ENCODE results near the gene ANKH.

ANKH gene

DNA sequence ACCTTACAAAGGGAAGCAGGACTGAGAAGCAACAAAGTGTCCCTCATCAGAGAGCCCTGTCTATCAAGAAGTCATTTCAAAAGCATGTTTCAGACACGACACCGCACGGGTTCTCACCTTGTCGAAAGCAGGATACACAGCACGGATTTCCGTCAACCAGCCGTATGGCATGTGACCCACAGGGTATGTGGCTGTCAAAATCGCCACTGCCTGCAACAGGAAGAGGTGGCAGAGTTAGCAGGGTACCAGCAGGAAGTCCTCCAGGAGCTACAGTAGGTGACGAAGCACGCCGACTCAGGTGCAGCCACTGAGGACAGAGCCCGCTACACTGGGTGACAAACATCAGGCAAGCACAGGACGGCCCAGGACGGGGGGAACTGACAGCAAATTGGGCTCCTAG is 125.8 kb downstream of the ANKH start:
- Histone ChIP-seq H3K4me3 (ENCODE audit: insufficient read length, low read depth) (no peak overlapping the region), H3K36me3 (ENCODE audit: insufficient read depth, insufficient read length, low read length) (no peaks in the 10 kb centered on the region), H3K9ac (ENCODE audit: insufficient read length, low read depth) (no peak overlapping the region), H3K9me3 (ENCODE audit: insufficient read depth, low read length) (no peaks in the 10 kb centered on the region), H3K4me1 (ENCODE audit: insufficient read depth, insufficient read length) (peaks cover 5% of the 10 kb centered on the region), H3K27me3 (ENCODE audit: insufficient read depth, insufficient read length) (no peaks in the 10 kb centered on the region)
- no peak for DNase-seq (ENCODE audit: low read depth, low spot score)
- TF ChIP-seq SUZ12 (IDR thresholded peaks at IDR 0.05; ENCODE audit: extremely low read depth, insufficient read depth, insufficient read length) = no peak
- no peak for TF ChIP-seq YY1 (IDR thresholded peaks at IDR 0.05; ENCODE audit: insufficient read depth, insufficient read length)
- no peak for TF ChIP-seq ZNF274 (IDR thresholded peaks at IDR 0.05; ENCODE audit: low read depth, low read length)

DNA sequence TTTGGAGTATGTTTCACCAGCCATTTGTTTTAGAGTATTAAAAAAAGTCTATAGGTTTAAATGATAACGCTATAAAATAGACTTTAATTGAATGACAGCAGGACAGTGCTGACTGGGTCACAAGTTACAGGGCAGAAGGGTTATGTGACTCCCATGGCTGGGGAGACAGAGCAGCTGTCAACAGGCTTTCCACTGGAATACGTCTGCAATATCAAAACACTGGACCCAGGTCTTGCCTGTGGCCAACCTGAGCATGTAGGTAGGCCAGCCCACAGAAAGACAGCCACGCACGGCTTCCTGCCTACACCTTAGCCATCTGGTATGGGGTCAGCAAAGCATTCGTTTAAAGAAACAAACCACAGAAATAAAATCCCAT is 126.4 kb downstream of the ANKH start:
- Histone ChIP-seq H3K4me3 (ENCODE audit: insufficient read length, low read depth) (no peak overlapping the region), H3K9me3 (ENCODE audit: insufficient read depth, low read length) (no peaks in the 10 kb centered on the region), H3K4me1 (ENCODE audit: insufficient read depth, insufficient read length) (peaks cover 5% of the 10 kb centered on the region), H3K9ac (ENCODE audit: insufficient read length, low read depth) (no peak overlapping the region), H3K27me3 (ENCODE audit: insufficient read depth, insufficient read length) (no peaks in the 10 kb centered on the region), H3K36me3 (ENCODE audit: insufficient read depth, insufficient read length, low read length) (no peaks in the 10 kb centered on the region)
- TF ChIP-seq ZNF274 (IDR thresholded peaks at IDR 0.05; ENCODE audit: low read depth, low read length) (no peak), YY1 (IDR thresholded peaks at IDR 0.05; ENCODE audit: insufficient read depth, insufficient read length) (no peak), SUZ12 (IDR thresholded peaks at IDR 0.05; ENCODE audit: extremely low read depth, insufficient read depth, insufficient read length) (no peak)
- DNase-seq (ENCODE audit: low read depth, low spot score) = no peak

DNA sequence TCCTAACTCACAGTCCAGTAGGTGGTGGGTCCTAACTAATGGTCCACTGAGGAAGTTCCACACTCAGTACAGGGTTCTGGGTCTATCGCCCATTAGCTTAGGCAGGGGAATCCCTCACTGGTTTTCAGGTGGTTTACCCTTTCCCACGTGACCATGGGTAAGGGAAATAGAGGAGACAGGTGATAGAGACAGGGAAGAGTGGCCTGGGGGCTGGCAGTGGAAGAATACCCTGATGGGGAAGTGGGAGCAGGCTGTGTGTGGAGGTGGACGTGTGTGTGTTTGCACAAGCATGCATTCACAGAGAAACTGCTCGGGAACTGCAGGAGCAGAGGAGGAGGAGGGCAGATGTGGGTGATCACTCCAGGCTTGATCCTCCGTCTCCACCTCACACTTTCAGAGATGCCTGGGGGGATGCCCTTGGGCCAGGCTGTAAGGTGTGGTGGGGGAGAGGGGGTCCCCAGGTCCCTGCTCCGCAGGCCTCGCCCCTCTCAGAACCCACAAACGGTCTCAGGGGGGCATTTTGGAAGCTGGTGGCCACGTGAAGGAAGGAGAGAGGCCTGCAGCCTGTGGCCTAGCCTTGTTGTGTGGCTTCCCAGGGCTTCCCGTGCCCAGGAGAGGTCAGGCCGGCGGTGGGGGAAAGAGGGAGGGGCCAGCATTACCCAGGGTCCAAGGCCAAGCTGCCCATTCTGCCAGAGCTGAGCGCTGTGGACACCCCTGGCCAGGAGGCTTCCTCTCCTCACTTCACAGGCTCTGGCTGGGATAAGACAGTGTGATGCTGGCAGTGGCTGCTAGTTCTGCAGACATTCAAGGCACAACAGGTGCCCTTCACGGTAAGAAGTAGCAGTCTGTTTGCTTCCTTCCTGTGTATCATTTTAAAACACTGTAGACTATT is 127.0 kb downstream of the ANKH start:
- DNase-seq (ENCODE audit: low read depth, low spot score) = no peak
- Histone ChIP-seq H3K9ac (ENCODE audit: insufficient read length, low read depth) (no peak overlapping the region), H3K9me3 (ENCODE audit: insufficient read depth, low read length) (no peaks in the 10 kb centered on the region), H3K4me1 (ENCODE audit: insufficient read depth, insufficient read length) (peaks cover 5% of the 10 kb centered on the region), H3K4me3 (ENCODE audit: insufficient read length, low read depth) (no peak overlapping the region), H3K27me3 (ENCODE audit: insufficient read depth, insufficient read length) (no peaks in the 10 kb centered on the region), H3K36me3 (ENCODE audit: insufficient read depth, insufficient read length, low read length) (no peaks in the 10 kb centered on the region)
- TF ChIP-seq SUZ12 (IDR thresholded peaks at IDR 0.05; ENCODE audit: extremely low read depth, insufficient read depth, insufficient read length) = no peak

DNA sequence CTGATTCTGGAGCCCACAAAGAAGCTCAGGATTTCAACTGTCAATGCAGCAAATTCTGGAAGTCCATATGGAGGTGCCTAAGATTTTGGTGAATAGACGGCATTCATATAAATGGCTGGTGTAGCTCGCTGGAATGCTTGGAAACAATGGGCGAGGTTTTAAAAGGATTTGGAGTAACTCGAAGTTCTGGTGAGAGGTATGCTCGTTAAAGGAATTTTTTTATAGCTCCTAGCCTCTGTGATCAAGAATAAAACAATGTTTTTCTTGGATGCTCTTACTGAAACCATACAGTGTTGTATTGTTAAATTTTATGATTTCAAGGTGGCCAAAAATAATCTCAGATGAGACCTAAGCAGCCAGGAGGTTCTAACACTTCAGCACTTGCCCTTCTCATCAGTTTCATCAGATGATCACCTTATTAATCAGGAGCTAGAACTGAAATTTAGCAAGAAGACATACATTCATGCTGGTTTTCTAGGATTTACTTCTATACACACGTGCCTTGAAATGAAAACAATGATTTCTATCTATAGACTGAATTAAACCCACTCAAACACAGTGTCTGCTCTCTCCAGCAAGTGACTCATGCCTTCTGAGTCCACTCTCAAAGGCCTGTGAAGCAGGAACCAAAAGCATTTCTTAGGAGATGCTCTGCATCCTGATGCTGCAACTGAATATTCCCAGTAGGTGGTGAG is 127.8 kb downstream of the ANKH start:
- DNase-seq (ENCODE audit: low read depth, low spot score) = no peak
- no peaks in the 10 kb centered on the region for H3K9me3 ChIP-seq (ENCODE audit: insufficient read depth, low read length)
- no peak overlapping the region for H3K4me3 ChIP-seq (ENCODE audit: insufficient read length, low read depth)
- no peak overlapping the region for H3K9ac ChIP-seq (ENCODE audit: insufficient read length, low read depth)
- no peak for TF ChIP-seq ZNF274 (IDR thresholded peaks at IDR 0.05; ENCODE audit: low read depth, low read length)
- TF ChIP-seq YY1 (IDR thresholded peaks at IDR 0.05; ENCODE audit: insufficient read depth, insufficient read length) = no peak
- TF ChIP-seq SUZ12 (IDR thresholded peaks at IDR 0.05; ENCODE audit: extremely low read depth, insufficient read depth, insufficient read length) = no peak
- no peaks in the 10 kb centered on the region for H3K27me3 ChIP-seq (ENCODE audit: insufficient read depth, insufficient read length)
- peaks cover 5% of the 10 kb centered on the region for H3K4me1 ChIP-seq (ENCODE audit: insufficient read depth, insufficient read length)
- H3K36me3 ChIP-seq (ENCODE audit: insufficient read depth, insufficient read length, low read length) = no peaks in the 10 kb centered on the region

DNA sequence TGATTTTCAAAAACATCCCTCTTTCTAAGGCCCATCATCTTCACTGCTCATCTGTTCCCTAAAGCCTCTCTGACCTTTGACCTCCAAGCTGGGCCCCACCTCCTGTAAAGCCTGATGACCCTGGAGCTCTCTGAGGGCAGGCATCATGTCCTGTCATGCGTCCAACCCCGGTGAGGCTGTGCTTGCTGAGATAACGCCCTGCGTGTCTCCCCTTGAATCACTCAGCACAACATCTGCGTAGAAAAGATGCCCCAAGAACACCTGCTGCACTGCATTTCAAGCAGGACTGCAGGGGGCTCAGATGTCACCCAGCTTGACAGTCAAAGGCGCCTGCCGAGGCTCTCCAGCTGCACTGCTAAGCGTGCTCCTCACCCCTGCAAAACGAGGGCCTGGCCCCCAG is 129.1 kb downstream of the ANKH start:
- Histone ChIP-seq H3K27me3 (ENCODE audit: insufficient read depth, insufficient read length) (no peaks in the 10 kb centered on the region), H3K4me3 (ENCODE audit: insufficient read length, low read depth) (no peak overlapping the region), H3K36me3 (ENCODE audit: insufficient read depth, insufficient read length, low read length) (no peaks in the 10 kb centered on the region), H3K4me1 (ENCODE audit: insufficient read depth, insufficient read length) (peaks cover 5% of the 10 kb centered on the region), H3K9ac (ENCODE audit: insufficient read length, low read depth) (no peak overlapping the region), H3K9me3 (ENCODE audit: insufficient read depth, low read length) (no peaks in the 10 kb centered on the region)
- TF ChIP-seq SUZ12 (IDR thresholded peaks at IDR 0.05; ENCODE audit: extremely low read depth, insufficient read depth, insufficient read length) (no peak), ZNF274 (IDR thresholded peaks at IDR 0.05; ENCODE audit: low read depth, low read length) (no peak), YY1 (IDR thresholded peaks at IDR 0.05; ENCODE audit: insufficient read depth, insufficient read length) (no peak)
- DNase-seq (ENCODE audit: low read depth, low spot score) = no peak

DNA sequence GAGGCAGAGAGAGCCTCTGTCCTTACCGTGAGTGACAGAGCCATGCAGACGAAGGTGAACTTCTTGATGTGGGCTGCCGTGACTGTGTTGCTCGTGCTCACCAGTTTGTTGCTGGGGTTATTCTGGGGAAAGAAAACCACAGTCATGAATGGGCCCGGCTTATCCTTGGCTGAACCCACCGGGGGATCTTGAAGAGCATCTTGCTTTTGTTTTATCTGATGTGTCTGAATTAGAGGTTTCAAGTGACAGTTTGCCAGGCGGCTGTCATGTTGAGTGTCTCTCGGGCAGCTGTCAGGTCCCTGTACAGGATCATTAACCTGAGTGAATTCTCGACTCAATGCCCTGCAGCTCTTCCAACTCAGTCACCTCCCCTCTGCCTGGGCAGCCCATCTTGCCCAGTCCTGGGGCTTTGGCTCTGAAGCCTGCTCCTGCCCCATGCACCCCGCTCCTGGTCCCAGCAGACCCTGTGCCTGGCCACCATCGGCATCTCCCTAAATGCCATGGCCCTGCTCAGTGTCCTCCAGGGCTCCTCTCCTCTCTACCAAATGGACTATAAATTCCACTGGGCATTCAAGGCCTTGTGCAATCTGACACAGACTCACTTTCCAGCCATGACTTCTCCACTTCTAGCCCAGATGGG is 129.7 kb downstream of the ANKH start:
- TF ChIP-seq YY1 (IDR thresholded peaks at IDR 0.05; ENCODE audit: insufficient read depth, insufficient read length) = no peak
- TF ChIP-seq ZNF274 (IDR thresholded peaks at IDR 0.05; ENCODE audit: low read depth, low read length) = no peak
- no peak for TF ChIP-seq SUZ12 (IDR thresholded peaks at IDR 0.05; ENCODE audit: extremely low read depth, insufficient read depth, insufficient read length)
- H3K9ac ChIP-seq (ENCODE audit: insufficient read length, low read depth) = no peak overlapping the region
- no peak overlapping the region for H3K4me3 ChIP-seq (ENCODE audit: insufficient read length, low read depth)
- no peak for DNase-seq (ENCODE audit: low read depth, low spot score)
- no peaks in the 10 kb centered on the region for H3K36me3 ChIP-seq (ENCODE audit: insufficient read depth, insufficient read length, low read length)
- H3K27me3 ChIP-seq (ENCODE audit: insufficient read depth, insufficient read length) = no peaks in the 10 kb centered on the region
- peaks cover 6% of the 10 kb centered on the region for H3K4me1 ChIP-seq (ENCODE audit: insufficient read depth, insufficient read length)
- H3K9me3 ChIP-seq (ENCODE audit: insufficient read depth, low read length) = no peaks in the 10 kb centered on the region

DNA sequence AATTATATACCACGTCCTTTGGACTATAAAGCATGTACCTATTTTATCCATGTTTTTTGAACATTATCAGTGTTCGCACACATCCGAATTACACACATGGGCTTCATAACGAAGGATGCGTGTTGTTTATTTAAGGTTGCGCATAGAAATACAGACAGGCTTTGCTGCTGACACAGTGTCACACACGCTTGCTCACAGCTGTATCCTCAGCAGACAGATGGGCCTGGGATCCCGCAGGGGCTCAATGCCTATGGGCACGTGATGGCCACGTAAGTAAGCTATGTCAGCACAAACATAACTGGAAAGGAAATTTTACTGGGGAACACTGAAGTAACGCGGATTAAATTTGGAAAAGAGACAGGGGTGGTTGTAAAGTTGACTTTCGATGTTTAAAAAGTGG is 130.4 kb downstream of the ANKH start:
- no peaks in the 10 kb centered on the region for H3K36me3 ChIP-seq (ENCODE audit: insufficient read depth, insufficient read length, low read length)

More for the DNA sequence above, 130.4 kb downstream of the ANKH start:
- DNase-seq (ENCODE audit: low read depth, low spot score) = no peak
- Histone ChIP-seq H3K9ac (ENCODE audit: insufficient read length, low read depth) (no peak overlapping the region), H3K4me1 (ENCODE audit: insufficient read depth, insufficient read length) (peaks cover 6% of the 10 kb centered on the region), H3K9me3 (ENCODE audit: insufficient read depth, low read length) (no peaks in the 10 kb centered on the region), H3K4me3 (ENCODE audit: insufficient read length, low read depth) (no peak overlapping the region), H3K27me3 (ENCODE audit: insufficient read depth, insufficient read length) (no peaks in the 10 kb centered on the region)
- TF ChIP-seq ZNF274 (IDR thresholded peaks at IDR 0.05; ENCODE audit: low read depth, low read length) (no peak), YY1 (IDR thresholded peaks at IDR 0.05; ENCODE audit: insufficient read depth, insufficient read length) (no peak)
